Measurements from ENCODE around the gene WRAP53. TPM values are rescaled to one million over a fixed set of nuclear protein-coding genes. Genes with fewer than 3 reads are reported as not detected.

The WRAP53 gene
- total RNA-seq, 1 donor from 2014 or later, result 21.3 TPM

- Mint-ChIP-seq H3K4me1 (ENCODE audit: unreplicated experiment) (peaks cover 38% of the 10 kb centered on the region), H3K27ac (ENCODE audit: unreplicated experiment) (peak within 1 kb of the TSS; percentile 74), H3K27me3 (ENCODE audit: unreplicated experiment) (peaks cover 2% of the 10 kb centered on the region), H3K36me3 (ENCODE audit: low read depth, unreplicated experiment) (no peaks in the 10 kb centered on the region), H3K9me3 (ENCODE audit: unreplicated experiment) (no peaks in the 10 kb centered on the region), H3K4me3 (ENCODE audit: unreplicated experiment) (peak within 1 kb of the TSS; percentile 90)
- TF ChIP-seq, protein P1, sequence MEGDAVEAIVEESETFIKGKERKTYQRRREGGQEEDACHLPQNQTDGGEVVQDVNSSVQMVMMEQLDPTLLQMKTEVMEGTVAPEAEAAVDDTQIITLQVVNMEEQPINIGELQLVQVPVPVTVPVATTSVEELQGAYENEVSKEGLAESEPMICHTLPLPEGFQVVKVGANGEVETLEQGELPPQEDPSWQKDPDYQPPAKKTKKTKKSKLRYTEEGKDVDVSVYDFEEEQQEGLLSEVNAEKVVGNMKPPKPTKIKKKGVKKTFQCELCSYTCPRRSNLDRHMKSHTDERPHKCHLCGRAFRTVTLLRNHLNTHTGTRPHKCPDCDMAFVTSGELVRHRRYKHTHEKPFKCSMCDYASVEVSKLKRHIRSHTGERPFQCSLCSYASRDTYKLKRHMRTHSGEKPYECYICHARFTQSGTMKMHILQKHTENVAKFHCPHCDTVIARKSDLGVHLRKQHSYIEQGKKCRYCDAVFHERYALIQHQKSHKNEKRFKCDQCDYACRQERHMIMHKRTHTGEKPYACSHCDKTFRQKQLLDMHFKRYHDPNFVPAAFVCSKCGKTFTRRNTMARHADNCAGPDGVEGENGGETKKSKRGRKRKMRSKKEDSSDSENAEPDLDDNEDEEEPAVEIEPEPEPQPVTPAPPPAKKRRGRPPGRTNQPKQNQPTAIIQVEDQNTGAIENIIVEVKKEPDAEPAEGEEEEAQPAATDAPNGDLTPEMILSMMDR (IDR thresholded peaks at IDR 0.05; ENCODE audit: unreplicated experiment), result peak; percentile 23
- DNase-seq (ENCODE audit: low spot score), result peak; percentile 90
Observed at GRCh38 chr17:7716901-7717755, 28.9 kb downstream of the WRAP53 start, which contains the start of gene DNAH2. Gene DNAH2 (plus strand): TSS chr17:7717744. CDS start chr17:7719735, 1,991 bp downstream.

DNA sequence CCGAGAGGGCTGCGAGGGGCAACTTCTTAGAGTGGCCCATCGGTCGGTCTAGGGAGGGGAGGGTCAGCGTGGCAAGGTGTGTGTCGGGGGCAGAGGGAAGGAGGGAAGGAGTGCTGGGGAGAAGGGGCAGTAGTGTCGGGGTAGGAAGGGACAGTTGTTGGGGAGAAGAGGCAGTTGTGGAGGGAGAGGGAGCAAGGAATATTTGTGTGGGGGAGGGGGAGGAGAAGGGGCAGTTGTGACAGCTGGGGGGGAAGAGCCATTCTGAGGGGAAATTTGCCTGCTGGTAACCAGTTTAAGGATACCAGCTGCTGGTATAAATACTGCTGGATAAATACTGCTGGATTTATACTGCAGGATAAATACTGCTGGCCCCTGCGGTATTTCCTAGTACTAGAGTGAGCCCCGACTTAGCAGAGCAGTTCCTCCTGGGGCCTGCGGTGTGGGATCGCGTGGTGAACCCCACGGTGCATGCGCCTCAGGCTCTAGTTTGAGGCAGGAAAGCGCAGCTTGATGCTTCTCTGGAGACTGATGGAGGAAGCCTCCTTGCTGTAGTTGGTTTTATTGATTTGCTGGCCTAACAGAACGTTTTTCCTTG lies 29.6 kb downstream of the WRAP53 start:
- Mint-ChIP-seq H3K4me1 (ENCODE audit: unreplicated experiment) (peaks cover 33% of the 10 kb centered on the region), H3K4me3 (ENCODE audit: unreplicated experiment) (peak overlapping the region; percentile 84), H3K36me3 (ENCODE audit: low read depth, unreplicated experiment) (no peaks in the 10 kb centered on the region)

GRCh38 chr17:7719661-7720060 lies 31.4 kb downstream of the WRAP53 start:
- Mint-ChIP-seq H3K4me1 (ENCODE audit: unreplicated experiment) (peaks cover 27% of the 10 kb centered on the region), H3K4me3 (ENCODE audit: unreplicated experiment) (no peak overlapping the region), H3K27ac (ENCODE audit: unreplicated experiment) (peak overlapping the region; percentile 87), H3K27me3 (ENCODE audit: unreplicated experiment) (peaks cover 2% of the 10 kb centered on the region), H3K9me3 (ENCODE audit: unreplicated experiment) (no peaks in the 10 kb centered on the region), H3K36me3 (ENCODE audit: low read depth, unreplicated experiment) (no peaks in the 10 kb centered on the region)
- DNase-seq (ENCODE audit: low spot score), result no peak
- TF ChIP-seq, protein P1 (IDR thresholded peaks at IDR 0.05; ENCODE audit: unreplicated experiment), result no peak

More for the DNA sequence above, 29.6 kb downstream of the WRAP53 start:
- DNase-seq (ENCODE audit: low spot score), result no peak
- Mint-ChIP-seq H3K9me3 (ENCODE audit: unreplicated experiment) (no peaks in the 10 kb centered on the region), H3K27me3 (ENCODE audit: unreplicated experiment) (peaks cover 2% of the 10 kb centered on the region), H3K27ac (ENCODE audit: unreplicated experiment) (peak overlapping the region; percentile 52)
- TF ChIP-seq, protein P1 (IDR thresholded peaks at IDR 0.05; ENCODE audit: unreplicated experiment), result no peak

- no peaks in the 10 kb centered on the region for H3K9me3 Mint-ChIP-seq (ENCODE audit: unreplicated experiment)
- peak overlapping the region; percentile 17 for H3K4me3 Mint-ChIP-seq (ENCODE audit: unreplicated experiment)
Observed at GRCh38 chr17:7720125-7720524, 31.8 kb downstream of the WRAP53 start.

More at GRCh38 chr17:7720125-7720524, 31.8 kb downstream of the WRAP53 start:
- no peaks in the 10 kb centered on the region for H3K36me3 Mint-ChIP-seq (ENCODE audit: low read depth, unreplicated experiment)
- DNase-seq (ENCODE audit: low spot score), result no peak
- H3K27me3 Mint-ChIP-seq (ENCODE audit: unreplicated experiment), result peaks cover 2% of the 10 kb centered on the region
- H3K4me1 Mint-ChIP-seq (ENCODE audit: unreplicated experiment), result peaks cover 27% of the 10 kb centered on the region
- TF ChIP-seq, protein P1 (IDR thresholded peaks at IDR 0.05; ENCODE audit: unreplicated experiment), result no peak
- peak overlapping the region; percentile 87 for H3K27ac Mint-ChIP-seq (ENCODE audit: unreplicated experiment)

All from endothelial cell (in vitro differentiated cells).